PC-9 (cell line): ENCODE data around the gene STATH. TPM values are rescaled to one million over a fixed set of nuclear protein-coding genes. Genes with fewer than 3 reads are reported as not detected.
A peak's percentile ranks its signal among the peaks of the same experiment; 100 is the strongest.

Experiments used
- BruUV-seq: library from RNA; stranded (reverse); fragments of 400-500 nt; replicated peaks from 2 replicates; lab custom pipeline; 2021; lab: Mats Ljungman, UMichigan
- CTCF ChIA-PET: fragments of 300-600 bp; sonication (Branson Sonifier 250); formaldehyde crosslinking; loops from one replicate; lab custom pipeline; 2022; ENCODE audit warnings: antibody characterized with exemption; lab: Charles Lee
- POLR2A ChIA-PET: fragments of 300-600 bp; sonication (Branson Sonifier 250); formaldehyde crosslinking; loops from one replicate; lab custom pipeline; 2022; ENCODE audit warnings: antibody characterized with exemption; ENCODE audit not compliant: unreplicated experiment; lab: Charles Lee
- DNase-seq, 2 experiments: peaks; one replicate each; pipeline versions ENCODE4 v3.0.0 to v3.0.0-alpha.2; 2015 to 2022; ENCODE audit warnings: mixed read lengths in 1 of 2
- H2AFZ ChIP-seq: fragments of 200-600 bp; sonication (generic); 2 replicates; pipeline ENCODE4 v1.8.1; 2017; ENCODE audit warnings: antibody characterized with exemption
- H3F3A ChIP-seq: fragments of 200-600 bp; sonication (generic); 2 replicates; pipeline ENCODE4 v1.8.1; 2017; ENCODE audit warnings: antibody characterized with exemption, mild to moderate bottlenecking, low read depth; ENCODE audit not compliant: insufficient read depth
- H3K27ac ChIP-seq: fragments of 200-600 bp; sonication (generic); 2 replicates; pipeline ENCODE4 v1.6.1; 2016; ENCODE audit warnings: mixed run types
- H3K27me3 ChIP-seq: fragments of 200-600 bp; sonication (generic); 2 replicates; pipeline ENCODE4 v1.6.1; 2016; ENCODE audit warnings: low read depth, mixed run types; ENCODE audit not compliant: insufficient read depth
- H3K36me3 ChIP-seq: fragments of 200-600 bp; sonication (generic); 2 replicates; pipeline ENCODE4 v1.6.1; 2016; ENCODE audit warnings: low read depth, mixed run types
- H3K4me1 ChIP-seq: fragments of 200-600 bp; sonication (generic); replicated peaks from 2 replicates; pipeline ENCODE4 v1.6.1; 2016; ENCODE audit warnings: mixed run types; ENCODE audit not compliant: insufficient read depth
- H3K4me2 ChIP-seq: fragments of 200-600 bp; sonication (generic); 2 replicates; pipeline ENCODE4 v1.6.1; 2017; ENCODE audit warnings: mixed run types
- H3K4me3 ChIP-seq: fragments of 200-600 bp; sonication (generic); 2 replicates; pipeline ENCODE4 v1.6.1; 2016; ENCODE audit warnings: mixed run types
- H3K79me2 ChIP-seq: fragments of 200-600 bp; sonication (generic); 2 replicates; pipeline ENCODE4 v1.6.1; 2017; ENCODE audit warnings: low read depth, mixed run types
- H3K9me2 ChIP-seq: fragments of 200-600 bp; sonication (generic); 2 replicates; pipeline ENCODE4 v1.8.1; 2017; ENCODE audit warnings: mild to moderate bottlenecking; ENCODE audit not compliant: insufficient read depth
- H3K9me3 ChIP-seq: fragments of 200-600 bp; sonication (generic); 2 replicates; pipeline ENCODE4 v1.8.1; 2016; ENCODE audit warnings: low read depth; ENCODE audit not compliant: insufficient read depth
- H4K20me1 ChIP-seq: fragments of 200-600 bp; sonication (generic); 2 replicates; pipeline ENCODE4 v1.8.1; 2017; ENCODE audit not compliant: insufficient read depth
- CTCF ChIP-seq: fragments of 200-600 bp; sonication (generic); conservative IDR thresholded peaks from 2 replicates; pipeline ENCODE4 v1.6.1; 2017; ENCODE audit warnings: mixed run types, antibody characterized with exemption, mild to moderate bottlenecking, moderate library complexity
- EZH2 ChIP-seq: fragments of 200-600 bp; sonication (generic); IDR thresholded peaks from 2 replicates; pipeline ENCODE4 v1.8.0; 2017; ENCODE audit warnings: antibody characterized with exemption, low read depth
- intact Hi-C: fragments of 100-400 bp; cut with micrococcal nuclease; formaldehyde crosslinking; loops from one replicate; pipeline ENCODE4 v1.10.0; 2022; ENCODE audit not compliant: unreplicated experiment
- total RNA-seq: library from RNA; stranded (reverse); gene quantifications from 2 replicates; pipeline ENCODE4 v1.2.3, GENCODE V29; 2021

The STATH gene
- total RNA-seq, 1 experiment from 2014 or later = not detected

GRCh38 chr4:69977582-69977981 is 18.2 kb upstream of the STATH start:
- Histone ChIP-seq H2AFZ (no peak overlapping the region), H3K79me2 (no peaks in the 10 kb centered on the region), H3K4me1 (no peaks in the 10 kb centered on the region), H3K9me3 (no peaks in the 10 kb centered on the region), H3F3A (no peaks in the 10 kb centered on the region), H3K4me2 (no peak overlapping the region), H3K27me3 (no peaks in the 10 kb centered on the region), H3K36me3 (no peaks in the 10 kb centered on the region), H3K27ac (no peak overlapping the region), H3K9me2 (no peaks in the 10 kb centered on the region), H3K4me3 (no peak overlapping the region), H4K20me1 (no peaks in the 10 kb centered on the region)
- TF ChIP-seq CTCF (no peak), EZH2 (no peak)
- POLR2A ChIA-PET = no interaction called here
- no TSS peak for BruUV-seq
- intact Hi-C loops = no loop called here
- DNase-seq = no peak
- CTCF ChIA-PET = no interaction called here

DNA sequence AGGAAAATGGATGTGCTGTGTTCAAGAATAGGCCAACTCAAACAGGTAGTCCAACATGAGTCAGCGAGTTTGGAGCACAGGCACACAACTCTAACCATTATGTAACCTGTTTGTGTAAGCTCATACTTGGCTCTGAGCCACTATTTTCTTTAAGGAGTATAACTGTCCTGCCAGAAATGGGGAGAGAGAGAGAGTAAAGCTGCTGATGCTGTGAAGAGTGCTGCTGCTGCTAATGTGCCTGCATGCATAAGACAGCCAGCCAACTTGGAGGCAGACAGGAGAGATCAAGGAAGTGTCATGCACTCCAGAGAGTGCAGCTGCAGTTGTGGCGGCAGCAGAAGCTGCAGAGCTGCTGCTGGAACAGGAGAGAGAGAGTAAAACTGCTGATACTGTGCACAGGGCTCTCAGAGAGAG is 11.7 kb upstream of the STATH start:
- POLR2A ChIA-PET = no interaction called here
- H3K9me2 ChIP-seq = no peaks in the 10 kb centered on the region
- CTCF ChIA-PET = no interaction called here
- peak; percentile 16 to 46 for DNase-seq
- no peaks in the 10 kb centered on the region for H4K20me1 ChIP-seq
- no peak overlapping the region for H2AFZ ChIP-seq
- H3K36me3 ChIP-seq = no peaks in the 10 kb centered on the region
- no peak for TF ChIP-seq EZH2
- TF ChIP-seq CTCF = no peak
- H3K4me3 ChIP-seq = no peak overlapping the region
- no peak overlapping the region for H3K4me2 ChIP-seq
- H3K79me2 ChIP-seq = no peaks in the 10 kb centered on the region
- no peaks in the 10 kb centered on the region for H3K27me3 ChIP-seq
- intact Hi-C loops = no loop called here
- no TSS peak for BruUV-seq
- no peaks in the 10 kb centered on the region for H3K4me1 ChIP-seq
- no peak overlapping the region for H3K27ac ChIP-seq
- no peaks in the 10 kb centered on the region for H3F3A ChIP-seq
- H3K9me3 ChIP-seq = no peaks in the 10 kb centered on the region

DNA sequence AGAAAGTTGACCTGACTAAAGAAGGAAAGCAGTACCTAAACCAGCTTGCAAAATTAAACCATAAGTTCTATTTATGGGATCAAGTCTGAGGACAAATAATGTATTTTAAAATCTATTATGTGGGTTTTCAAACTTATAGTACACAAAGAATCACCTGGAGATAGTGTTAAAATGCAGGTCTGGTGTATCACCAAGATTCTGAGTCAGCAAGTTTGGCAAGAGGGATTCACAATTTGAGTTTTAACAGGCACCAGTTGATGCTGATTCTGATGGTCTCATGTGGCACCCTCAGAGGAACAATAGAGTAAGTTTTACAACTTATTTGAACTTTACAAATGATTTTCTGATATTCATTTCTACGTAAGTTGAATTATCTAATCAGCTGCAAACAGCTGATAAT is 9.1 kb upstream of the STATH start:
- BruUV-seq = no TSS peak
- no peak overlapping the region for H3K4me2 ChIP-seq
- no peaks in the 10 kb centered on the region for H4K20me1 ChIP-seq
- ChIA-PET POLR2A (no interaction called here), CTCF (no interaction called here)
- no peaks in the 10 kb centered on the region for H3K79me2 ChIP-seq
- H3K4me1 ChIP-seq = no peaks in the 10 kb centered on the region
- H3F3A ChIP-seq = no peaks in the 10 kb centered on the region
- no peak overlapping the region for H3K27ac ChIP-seq
- TF ChIP-seq CTCF (no peak), EZH2 (no peak)
- DNase-seq = no peak
- H3K9me2 ChIP-seq = no peaks in the 10 kb centered on the region
- intact Hi-C loops = no loop called here
- no peak overlapping the region for H3K4me3 ChIP-seq
- no peaks in the 10 kb centered on the region for H3K27me3 ChIP-seq
- H3K36me3 ChIP-seq = no peaks in the 10 kb centered on the region
- no peak overlapping the region for H2AFZ ChIP-seq
- H3K9me3 ChIP-seq = no peaks in the 10 kb centered on the region
